GM21825 (cell line): ENCODE data around the gene PRR5L.

Experiments
- ATAC-seq: cut with Tn5 transposase; IDR thresholded peaks from one replicate; pipeline ENCODE4 v1.9.1; 2021; ENCODE audit warnings: mild to moderate bottlenecking, moderate library complexity; ENCODE audit not compliant: unreplicated experiment

PRR5L gene

DNA sequence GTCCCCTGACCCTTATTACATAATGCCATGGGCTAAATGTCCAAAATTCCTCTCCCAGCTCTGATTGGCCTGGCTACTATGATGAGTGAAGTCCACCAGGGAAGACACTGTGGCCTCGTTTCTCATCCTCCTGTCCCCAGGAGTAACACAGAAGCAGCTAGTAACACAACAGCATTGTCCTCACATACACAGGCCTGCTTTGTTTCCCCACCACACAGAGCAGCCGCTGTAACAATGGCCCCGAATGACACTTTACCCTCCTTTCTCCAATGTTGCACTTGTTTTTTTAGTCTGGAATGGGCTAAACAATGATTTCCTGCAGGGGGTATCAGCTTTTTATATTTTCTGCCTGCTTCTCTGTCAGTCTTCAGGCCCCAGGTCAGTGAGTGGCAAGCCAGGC, at the start of gene PRR5L:
PRR5L (plus strand) TSS at position 363 of the 400 bp plus-strand sequence. CDS start 104,834 bp downstream, outside the sequence.
- ATAC-seq: no peak

DNA sequence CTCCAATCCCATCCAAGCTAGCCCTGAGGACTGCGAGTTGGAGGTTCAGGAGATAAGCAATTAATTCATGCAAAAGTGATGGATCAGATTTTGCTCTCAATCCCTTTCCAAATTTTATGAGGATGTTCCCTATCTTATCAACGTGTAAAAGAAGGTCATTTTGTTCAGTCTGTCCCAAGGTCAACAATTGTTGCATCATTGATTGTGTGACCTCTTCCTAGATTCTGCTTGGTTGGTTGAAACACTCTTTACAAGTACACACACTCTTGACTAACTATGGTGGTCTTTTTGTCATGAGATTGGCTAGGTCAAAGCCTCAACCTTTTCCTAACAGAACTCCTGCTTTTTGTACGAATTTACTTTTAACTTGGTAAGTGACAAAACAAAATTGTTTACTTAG, 48.6 kb upstream of the PRR5L start:
- no peak for ATAC-seq

DNA sequence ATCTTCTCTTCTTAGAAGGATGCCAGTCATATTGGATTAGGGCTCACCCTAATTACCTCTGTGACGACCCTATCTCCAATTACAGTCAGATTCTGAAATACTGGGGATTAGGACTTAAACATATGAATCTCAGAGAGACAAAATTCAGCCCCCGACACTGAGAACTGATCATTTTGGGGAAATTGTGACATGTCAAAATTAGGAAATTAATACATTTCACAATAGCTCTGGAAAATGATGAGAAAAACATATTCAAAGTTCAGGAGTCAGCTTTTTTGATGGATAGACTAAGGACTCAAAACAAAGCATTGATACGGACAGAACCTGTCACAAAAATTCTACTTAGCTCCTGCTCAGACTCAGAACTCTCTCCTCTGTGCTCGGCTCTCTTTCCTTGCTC, 47.7 kb upstream of the PRR5L start:
- ATAC-seq: no peak

- ATAC-seq: no peak
These were observed 46.8 kb upstream of the PRR5L start for GRCh38 chr11:36249246-36249645.

DNA sequence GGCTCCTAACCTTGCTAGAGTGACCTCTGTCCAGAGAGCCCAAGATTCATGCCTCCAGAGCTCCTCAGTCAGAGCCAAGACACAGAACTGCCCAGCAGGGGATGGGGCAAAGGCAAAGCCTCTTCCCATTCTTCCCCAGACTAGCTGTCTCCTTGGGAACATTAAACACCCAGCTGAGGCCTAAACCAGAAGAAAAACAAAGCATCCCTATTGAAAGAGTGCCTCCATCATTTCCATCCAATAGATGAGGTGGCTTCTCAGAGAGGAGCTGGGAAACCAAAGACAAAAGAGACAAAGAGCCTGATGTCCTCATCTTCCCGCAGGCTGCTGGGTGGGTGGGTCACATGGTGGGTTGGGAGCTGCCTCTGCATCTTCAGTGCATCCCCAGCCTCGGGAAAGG, 44.3 kb upstream of the PRR5L start:
- ATAC-seq: no peak

DNA sequence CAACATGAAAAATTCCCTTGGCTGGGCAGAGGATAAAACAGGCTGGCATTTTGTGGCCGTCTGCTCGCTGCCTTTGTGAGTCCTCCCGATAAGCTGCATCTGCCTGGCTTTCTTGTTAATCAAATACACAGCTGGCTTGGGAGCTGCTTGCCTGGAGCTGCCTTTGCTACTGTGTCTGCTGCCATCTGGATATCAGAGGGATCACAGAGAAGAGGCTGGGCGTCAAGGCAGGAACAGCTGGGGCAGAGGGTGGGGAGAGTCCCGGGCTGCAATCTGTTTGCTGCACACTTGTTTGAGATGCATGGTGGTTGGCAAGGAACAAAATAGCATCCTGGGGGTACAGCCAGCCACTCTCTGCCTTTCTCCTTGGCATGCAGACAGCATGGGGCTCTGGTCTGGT, 42.9 kb upstream of the PRR5L start:
- no peak for ATAC-seq

DNA sequence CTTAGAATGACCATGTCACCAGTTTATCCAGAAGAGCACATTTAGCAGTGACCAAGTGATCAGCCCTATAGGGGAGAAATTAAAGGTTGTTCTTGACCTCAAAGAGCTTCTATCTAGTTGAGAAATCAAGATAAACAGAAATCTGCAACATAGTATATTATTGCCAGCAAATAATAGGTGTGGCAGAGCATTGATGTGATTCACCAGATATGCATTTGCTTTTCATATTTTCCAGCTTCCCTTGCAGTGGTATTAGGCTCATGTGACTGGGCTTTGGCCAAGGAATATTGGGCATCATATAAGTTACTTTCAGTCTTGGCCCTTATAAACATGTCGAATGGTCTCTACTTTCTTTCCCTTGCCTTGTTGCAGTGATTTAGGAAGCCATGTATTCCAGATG, 41.4 kb upstream of the PRR5L start:
- no peak for ATAC-seq

DNA sequence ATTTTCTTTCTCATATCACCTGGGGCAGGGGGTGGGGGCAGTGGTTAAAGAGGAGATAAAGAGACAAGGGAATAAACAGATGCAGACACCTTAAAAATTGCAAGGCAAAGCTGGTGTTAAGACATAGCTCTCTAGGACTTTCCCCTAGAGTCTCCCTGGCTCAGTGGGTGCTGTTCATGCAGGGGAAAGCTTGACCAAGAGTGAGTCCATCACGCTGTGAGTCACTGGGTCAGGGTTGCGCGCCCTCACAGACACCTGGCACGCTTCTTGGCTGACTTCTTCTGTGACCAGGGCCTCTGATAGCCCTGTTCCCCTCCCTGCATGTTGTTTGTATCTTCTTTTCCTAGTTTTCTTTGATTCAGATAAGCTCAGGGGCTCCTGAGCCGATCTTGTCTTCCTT, 38.7 kb upstream of the PRR5L start:
- no peak for ATAC-seq

GRCh38 chr11:36258730-36259360, 37.2 kb upstream of the PRR5L start:
- no peak for ATAC-seq

- ATAC-seq: no peak
These were observed 35.0 kb upstream of the PRR5L start for GRCh38 chr11:36261094-36261493.

DNA sequence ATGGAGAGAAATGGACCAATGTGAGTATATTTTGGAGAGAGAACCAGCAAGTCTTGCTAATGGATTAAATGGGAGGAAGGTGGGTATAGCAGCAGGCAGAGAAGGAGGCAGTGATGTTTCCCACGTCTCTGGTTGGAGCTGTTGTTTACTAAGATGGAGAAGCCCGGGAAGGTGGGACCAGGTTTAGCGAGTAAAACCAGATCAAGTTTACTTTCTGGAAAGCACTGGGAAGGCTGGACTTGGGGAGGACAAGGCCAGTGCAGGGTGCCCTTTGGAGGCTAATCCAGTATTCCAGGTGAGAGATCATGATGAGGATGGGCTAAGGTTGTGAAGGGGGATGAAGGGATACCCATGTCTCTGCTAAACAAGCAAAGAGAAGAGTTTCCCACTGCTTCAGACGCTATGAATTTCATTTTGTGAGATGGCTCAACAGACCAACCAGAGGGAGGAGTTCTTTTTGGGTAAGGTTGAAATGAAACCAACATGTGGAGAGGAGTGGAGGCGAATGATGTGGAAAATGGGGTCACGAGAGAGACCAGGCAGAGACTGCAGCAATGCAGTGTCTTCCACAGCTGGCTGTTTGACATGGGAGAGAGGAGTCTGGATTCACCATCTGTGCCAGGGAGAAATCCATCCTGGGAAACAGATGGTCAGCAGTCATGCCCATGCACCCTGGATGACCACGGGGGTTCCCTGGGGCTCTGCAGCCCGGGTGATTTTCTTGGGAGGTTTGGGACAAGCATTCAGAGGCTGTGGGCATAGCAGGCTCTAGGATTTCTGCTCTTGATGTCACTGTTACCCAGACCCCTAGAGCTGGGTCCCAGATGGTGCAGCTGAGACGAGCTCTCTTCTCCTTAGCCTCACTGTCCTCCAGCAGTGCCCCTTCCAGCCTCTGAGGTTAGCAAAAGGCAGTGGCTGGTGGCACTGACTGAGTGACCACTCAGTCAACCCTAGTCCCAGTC, 31.8 kb upstream of the PRR5L start:
- ATAC-seq: no peak

DNA sequence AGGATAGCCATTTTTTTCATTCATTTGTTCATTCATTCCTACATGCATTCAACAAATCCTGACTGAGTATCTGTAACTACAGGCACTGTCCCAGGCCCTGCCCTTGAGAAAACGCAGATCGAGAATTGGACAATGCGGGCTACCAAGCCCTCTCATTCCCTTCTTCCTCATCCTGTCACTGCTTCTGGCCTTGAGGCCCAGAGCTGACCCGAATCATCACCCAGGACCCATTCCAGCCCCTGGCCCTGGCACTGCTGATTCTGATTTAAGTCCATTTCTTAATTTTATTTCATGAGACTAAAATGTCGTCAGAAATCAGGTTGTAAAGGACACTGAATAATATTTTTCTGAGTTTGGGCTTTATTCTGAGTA, 31.1 kb upstream of the PRR5L start:
- no peak for ATAC-seq

DNA sequence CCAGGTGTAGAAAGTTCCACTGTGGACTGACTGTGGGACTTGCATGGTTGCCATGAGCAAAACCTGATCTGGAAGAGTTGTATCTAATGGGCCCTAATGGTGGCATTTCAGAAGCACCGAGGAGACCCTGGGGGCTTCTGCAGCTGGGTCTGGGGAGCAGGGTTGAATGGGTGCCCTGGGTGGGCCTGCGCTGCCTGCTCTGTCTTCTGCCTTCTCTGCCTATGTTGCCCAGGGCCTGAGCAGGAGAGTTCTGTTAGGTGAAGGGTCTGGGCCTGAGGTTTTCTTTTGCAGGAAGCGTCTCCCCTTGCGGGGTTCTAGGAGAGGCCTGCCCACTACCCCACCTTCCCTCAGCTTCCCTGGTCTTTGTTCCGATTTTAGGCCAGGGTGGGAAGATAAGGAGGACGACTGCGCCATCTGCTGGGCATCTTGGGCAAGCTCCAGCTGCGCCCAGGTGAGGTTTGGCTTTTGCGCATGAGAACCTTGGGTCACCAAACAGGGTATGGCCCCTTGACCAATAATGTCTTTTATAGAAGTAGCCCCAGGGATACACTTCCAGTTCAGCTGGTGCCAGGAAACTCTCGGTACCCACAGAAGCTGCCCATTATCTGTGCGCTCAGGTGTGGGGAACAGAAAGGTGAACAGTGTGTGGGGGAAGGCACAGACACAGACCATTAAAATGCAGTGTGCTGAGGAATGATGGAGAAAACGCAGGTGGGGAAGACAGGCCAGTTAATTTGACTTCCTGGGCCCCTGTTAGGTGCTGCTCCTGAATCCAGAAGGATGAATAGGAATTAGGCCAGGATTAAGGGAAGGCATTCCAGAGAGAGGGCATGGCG, 30.1 kb upstream of the PRR5L start:
- no peak for ATAC-seq

DNA sequence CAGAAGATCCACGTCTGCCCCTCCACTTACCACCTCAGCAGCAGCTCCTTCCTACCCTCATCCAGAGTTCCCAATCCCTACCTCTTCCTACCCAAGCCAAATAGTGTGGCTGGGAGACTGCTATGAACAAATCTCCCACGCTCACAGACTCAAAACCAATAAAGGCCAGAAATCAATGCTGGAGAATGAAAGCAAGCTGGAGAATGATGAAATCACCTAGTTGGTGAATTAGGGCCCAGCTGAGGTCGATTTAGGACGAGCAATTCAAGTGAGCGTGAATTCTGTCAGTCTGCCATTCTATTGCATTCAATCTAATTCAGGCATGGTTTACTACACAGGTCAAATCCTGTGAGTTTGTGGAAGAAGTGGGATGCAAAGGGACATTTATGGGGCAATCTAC, 29.3 kb upstream of the PRR5L start:
- no peak for ATAC-seq

DNA sequence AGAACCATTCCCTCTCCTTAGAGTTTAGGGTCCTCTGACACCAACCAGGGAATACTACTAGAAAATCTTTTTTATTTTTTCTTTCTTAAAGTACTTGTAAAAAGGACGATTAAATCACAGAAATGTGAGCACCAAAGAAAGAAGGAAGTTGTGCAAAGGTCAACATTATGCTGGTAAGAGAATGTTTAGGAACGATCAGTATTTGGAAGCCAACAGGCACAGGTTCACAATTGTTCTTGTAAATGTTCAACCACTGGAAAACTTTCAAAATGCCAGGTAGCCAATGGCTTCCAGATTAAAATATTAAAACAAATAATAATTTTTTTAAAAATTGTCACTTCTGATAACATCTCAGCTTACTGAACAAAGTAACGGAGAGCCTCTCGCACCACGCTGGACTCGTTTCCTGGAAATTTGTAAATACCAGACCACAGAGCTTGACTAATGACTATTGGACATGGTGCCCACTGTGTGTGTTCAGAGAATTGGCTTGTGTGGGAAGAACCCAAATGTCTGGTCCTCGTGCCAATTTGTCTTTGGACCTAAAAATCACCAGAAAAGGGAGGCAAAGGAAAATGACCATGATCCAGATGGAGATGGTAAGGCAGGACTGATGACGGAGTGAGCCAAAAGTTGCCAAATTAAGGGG, 27.6 kb upstream of the PRR5L start:
- ATAC-seq: no peak

DNA sequence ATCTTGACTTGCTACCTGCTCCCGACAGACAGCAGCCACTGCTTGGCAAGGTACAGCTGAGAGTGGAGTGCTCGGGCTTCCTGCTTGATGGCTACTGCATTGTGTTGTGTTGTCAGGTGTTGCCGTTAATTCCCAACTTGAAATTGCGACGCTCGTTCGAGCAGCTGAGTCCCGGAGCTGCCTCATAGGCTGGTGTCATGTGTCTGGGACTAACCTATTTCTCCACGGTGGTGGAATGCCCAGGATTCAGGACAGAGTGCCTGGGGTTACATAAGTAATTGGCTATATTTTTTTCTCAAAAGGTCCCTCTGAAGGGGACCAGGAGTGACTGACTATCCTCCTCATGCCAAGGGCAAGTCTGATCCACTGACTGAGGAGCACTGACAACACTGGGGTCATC, 25.4 kb upstream of the PRR5L start:
- ATAC-seq: no peak

DNA sequence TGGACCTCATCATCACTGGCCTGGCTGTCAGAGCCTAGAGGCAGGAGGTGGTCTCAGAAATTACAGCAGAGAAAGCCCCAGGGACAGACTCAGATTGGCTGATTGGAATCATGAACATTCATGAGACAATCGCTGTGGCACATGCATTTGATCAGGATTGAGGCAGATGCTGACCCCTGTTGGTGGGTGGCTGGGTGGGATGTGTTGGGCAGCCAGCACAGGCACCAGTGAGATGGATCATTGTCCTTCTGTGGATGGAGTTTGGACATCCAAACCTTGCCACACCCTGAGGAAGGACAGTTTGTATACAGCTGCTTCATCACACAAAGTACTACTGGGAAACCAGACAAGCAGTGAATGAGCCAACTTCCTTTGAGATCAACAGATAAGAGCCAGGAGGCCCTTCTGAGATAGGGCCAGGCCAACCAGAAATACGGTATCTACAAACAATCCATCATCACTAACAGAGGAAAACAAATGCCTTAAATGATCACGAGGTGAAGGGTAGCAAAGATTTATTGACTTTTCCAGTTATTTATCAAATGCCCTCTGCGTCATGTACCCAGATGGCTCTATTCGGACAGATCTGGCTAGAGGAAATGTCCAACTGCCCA, 24.2 kb upstream of the PRR5L start:
- ATAC-seq: no peak

GRCh38 chr11:36273110-36273509, 23.0 kb upstream of the PRR5L start:
- no peak for ATAC-seq

- ATAC-seq: no peak
These were observed 21.7 kb upstream of the PRR5L start for GRCh38 chr11:36274414-36274813.

DNA sequence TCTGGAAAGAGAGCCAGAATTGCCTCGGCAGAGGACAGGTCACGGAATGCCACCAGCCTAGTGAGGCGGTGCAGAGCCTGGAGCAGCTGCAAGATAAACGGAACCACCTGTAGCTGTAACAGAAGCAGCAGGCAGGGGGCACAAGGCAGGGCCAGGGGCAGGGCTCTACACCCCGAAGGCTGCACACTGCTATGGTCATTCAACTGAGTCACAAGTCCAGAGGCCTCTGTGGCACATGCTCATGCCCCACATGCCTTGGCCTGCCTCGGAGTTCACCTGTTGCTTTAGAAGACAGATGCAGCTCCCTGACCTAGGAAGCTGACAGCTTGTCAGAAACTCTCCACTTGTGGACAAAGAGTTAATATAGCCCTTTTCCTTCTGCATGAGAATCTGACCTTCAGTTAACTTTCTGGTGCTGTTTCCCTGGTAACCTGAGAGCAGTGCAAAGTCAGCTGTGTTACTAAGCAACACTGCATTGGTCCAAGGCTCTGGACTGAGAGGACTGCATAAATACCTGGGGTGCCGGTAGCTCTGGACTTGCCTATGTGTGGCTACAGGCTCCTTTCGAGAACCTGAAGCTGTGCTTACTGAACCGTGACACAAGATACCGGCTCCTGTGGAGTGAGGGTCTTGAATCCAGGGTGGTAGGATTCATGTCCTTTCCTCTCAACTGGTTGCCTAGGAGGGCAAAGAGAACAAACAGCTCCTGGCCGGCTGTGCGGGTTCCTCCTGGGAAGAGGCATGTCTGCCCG, 17.4 kb upstream of the PRR5L start:
- no peak for ATAC-seq
